ENCODE data around the gene MYH15.
A peak's percentile ranks its signal among the peaks of the same experiment; 100 is the strongest.

Gene MYH15

GRCh38 chr3:108510496-108510895 lies at the start of gene MYH15:
Gene MYH15 (minus strand): TSS chr3:108510596. CDS start chr3:108510530, 66 bp downstream.
- Histone ChIP-seq H3K4me1 (ENCODE audit: control insufficient read depth, insufficient read depth, low read length) (no peaks in the 10 kb centered on the region), H3K4me3 (ENCODE audit: low read length) (no peak within 1 kb of the TSS), H3K27me3 (replicated peaks; ENCODE audit: control insufficient read depth, insufficient read depth, low read length) (no peaks in the 10 kb centered on the region), H3K9ac (ENCODE audit: low read length) (no peak within 1 kb of the TSS), H3K9me3 (ENCODE audit: control insufficient read depth, low read length) (no peaks in the 10 kb centered on the region), H3K36me3 (ENCODE audit: control insufficient read depth, insufficient read depth, low read length, severe bottlenecking) (no peaks in the 10 kb centered on the region)
- no peak for DNase-seq (ENCODE audit: low read depth)

- peaks cover 27% of the 10 kb centered on the region for H3K4me1 ChIP-seq (ENCODE audit: control insufficient read depth, insufficient read depth, low read length)
- H3K9ac ChIP-seq (ENCODE audit: low read length): no peak overlapping the region
- H3K36me3 ChIP-seq (ENCODE audit: control insufficient read depth, insufficient read depth, low read length, severe bottlenecking): no peaks in the 10 kb centered on the region
- no peaks in the 10 kb centered on the region for H3K27me3 ChIP-seq (replicated peaks; ENCODE audit: control insufficient read depth, insufficient read depth, low read length)
- no peaks in the 10 kb centered on the region for H3K9me3 ChIP-seq (ENCODE audit: control insufficient read depth, low read length)
- H3K4me3 ChIP-seq (ENCODE audit: low read length): no peak overlapping the region
- DNase-seq (ENCODE audit: low read depth): no peak
Observed at GRCh38 chr3:108555966-108556581, 45.7 kb upstream of the MYH15 start.

- no peak for DNase-seq (ENCODE audit: low read depth)
- Histone ChIP-seq H3K9me3 (ENCODE audit: control insufficient read depth, low read length) (no peaks in the 10 kb centered on the region), H3K36me3 (ENCODE audit: control insufficient read depth, insufficient read depth, low read length, severe bottlenecking) (no peaks in the 10 kb centered on the region), H3K4me1 (ENCODE audit: control insufficient read depth, insufficient read depth, low read length) (peaks cover 27% of the 10 kb centered on the region), H3K27me3 (replicated peaks; ENCODE audit: control insufficient read depth, insufficient read depth, low read length) (no peaks in the 10 kb centered on the region), H3K9ac (ENCODE audit: low read length) (no peak overlapping the region), H3K4me3 (ENCODE audit: low read length) (no peak overlapping the region)
Observed at GRCh38 chr3:108554913-108555571, 44.6 kb upstream of the MYH15 start.

GRCh38 chr3:108554229-108554628 lies 43.8 kb upstream of the MYH15 start:
- H3K4me1 ChIP-seq (ENCODE audit: control insufficient read depth, insufficient read depth, low read length): peaks cover 27% of the 10 kb centered on the region
- no peaks in the 10 kb centered on the region for H3K36me3 ChIP-seq (ENCODE audit: control insufficient read depth, insufficient read depth, low read length, severe bottlenecking)
- no peak overlapping the region for H3K9ac ChIP-seq (ENCODE audit: low read length)

GRCh38 chr3:108552267-108553159 lies 42.1 kb upstream of the MYH15 start:
- no peaks in the 10 kb centered on the region for H3K27me3 ChIP-seq (replicated peaks; ENCODE audit: control insufficient read depth, insufficient read depth, low read length)

More at GRCh38 chr3:108554229-108554628, 43.8 kb upstream of the MYH15 start:
- DNase-seq (ENCODE audit: low read depth): peak; percentile 26
- Histone ChIP-seq H3K4me3 (ENCODE audit: low read length) (peak overlapping the region; percentile 23), H3K9me3 (ENCODE audit: control insufficient read depth, low read length) (no peaks in the 10 kb centered on the region), H3K27me3 (replicated peaks; ENCODE audit: control insufficient read depth, insufficient read depth, low read length) (no peaks in the 10 kb centered on the region)

GRCh38 chr3:108548886-108549285 lies 38.5 kb upstream of the MYH15 start:
- Histone ChIP-seq H3K9ac (ENCODE audit: low read length) (peak overlapping the region; percentile 2), H3K4me1 (ENCODE audit: control insufficient read depth, insufficient read depth, low read length) (peaks cover 37% of the 10 kb centered on the region), H3K4me3 (ENCODE audit: low read length) (no peak overlapping the region), H3K36me3 (ENCODE audit: control insufficient read depth, insufficient read depth, low read length, severe bottlenecking) (no peaks in the 10 kb centered on the region), H3K27me3 (replicated peaks; ENCODE audit: control insufficient read depth, insufficient read depth, low read length) (no peaks in the 10 kb centered on the region), H3K9me3 (ENCODE audit: control insufficient read depth, low read length) (no peaks in the 10 kb centered on the region)
- DNase-seq (ENCODE audit: low read depth): no peak

More at GRCh38 chr3:108552267-108553159, 42.1 kb upstream of the MYH15 start:
- no peaks in the 10 kb centered on the region for H3K9me3 ChIP-seq (ENCODE audit: control insufficient read depth, low read length)
- peak overlapping the region; percentile 53 for H3K9ac ChIP-seq (ENCODE audit: low read length)
- peak; percentile 75 for DNase-seq (ENCODE audit: low read depth)
- peaks cover 41% of the 10 kb centered on the region for H3K4me1 ChIP-seq (ENCODE audit: control insufficient read depth, insufficient read depth, low read length)
- peak overlapping the region; percentile 43 for H3K4me3 ChIP-seq (ENCODE audit: low read length)
- H3K36me3 ChIP-seq (ENCODE audit: control insufficient read depth, insufficient read depth, low read length, severe bottlenecking): no peaks in the 10 kb centered on the region

- H3K36me3 ChIP-seq (ENCODE audit: control insufficient read depth, insufficient read depth, low read length, severe bottlenecking): no peaks in the 10 kb centered on the region
- DNase-seq (ENCODE audit: low read depth): peak; percentile 72
- H3K4me1 ChIP-seq (ENCODE audit: control insufficient read depth, insufficient read depth, low read length): peaks cover 36% of the 10 kb centered on the region
- H3K4me3 ChIP-seq (ENCODE audit: low read length): no peak overlapping the region
- peak overlapping the region; percentile 2 for H3K9ac ChIP-seq (ENCODE audit: low read length)
- no peaks in the 10 kb centered on the region for H3K9me3 ChIP-seq (ENCODE audit: control insufficient read depth, low read length)
- no peaks in the 10 kb centered on the region for H3K27me3 ChIP-seq (replicated peaks; ENCODE audit: control insufficient read depth, insufficient read depth, low read length)
Observed at GRCh38 chr3:108548304-108548703, 37.9 kb upstream of the MYH15 start.

- H3K4me3 ChIP-seq (ENCODE audit: low read length): peak overlapping the region; percentile 65
- H3K27me3 ChIP-seq (replicated peaks; ENCODE audit: control insufficient read depth, insufficient read depth, low read length): no peaks in the 10 kb centered on the region
- no peaks in the 10 kb centered on the region for H3K9me3 ChIP-seq (ENCODE audit: control insufficient read depth, low read length)
- DNase-seq (ENCODE audit: low read depth): no peak
- no peak overlapping the region for H3K9ac ChIP-seq (ENCODE audit: low read length)
- H3K4me1 ChIP-seq (ENCODE audit: control insufficient read depth, insufficient read depth, low read length): peaks cover 27% of the 10 kb centered on the region
- H3K36me3 ChIP-seq (ENCODE audit: control insufficient read depth, insufficient read depth, low read length, severe bottlenecking): no peaks in the 10 kb centered on the region
Observed at GRCh38 chr3:108546692-108547091, 36.3 kb upstream of the MYH15 start.

GRCh38 chr3:108546247-108546646 lies 35.9 kb upstream of the MYH15 start:
- peak; percentile 6 for DNase-seq (ENCODE audit: low read depth)
- no peaks in the 10 kb centered on the region for H3K36me3 ChIP-seq (ENCODE audit: control insufficient read depth, insufficient read depth, low read length, severe bottlenecking)
- H3K4me1 ChIP-seq (ENCODE audit: control insufficient read depth, insufficient read depth, low read length): peaks cover 23% of the 10 kb centered on the region
- no peaks in the 10 kb centered on the region for H3K9me3 ChIP-seq (ENCODE audit: control insufficient read depth, low read length)
- H3K27me3 ChIP-seq (replicated peaks; ENCODE audit: control insufficient read depth, insufficient read depth, low read length): no peaks in the 10 kb centered on the region
- H3K9ac ChIP-seq (ENCODE audit: low read length): peak overlapping the region; percentile 41
- peak overlapping the region; percentile 65 for H3K4me3 ChIP-seq (ENCODE audit: low read length)

- Histone ChIP-seq H3K36me3 (ENCODE audit: control insufficient read depth, insufficient read depth, low read length, severe bottlenecking) (no peaks in the 10 kb centered on the region), H3K9me3 (ENCODE audit: control insufficient read depth, low read length) (no peaks in the 10 kb centered on the region), H3K4me1 (ENCODE audit: control insufficient read depth, insufficient read depth, low read length) (peaks cover 7% of the 10 kb centered on the region), H3K9ac (ENCODE audit: low read length) (no peak overlapping the region), H3K27me3 (replicated peaks; ENCODE audit: control insufficient read depth, insufficient read depth, low read length) (no peaks in the 10 kb centered on the region), H3K4me3 (ENCODE audit: low read length) (no peak overlapping the region)
- DNase-seq (ENCODE audit: low read depth): no peak
Observed at GRCh38 chr3:108538083-108538482, 27.7 kb upstream of the MYH15 start.
